Body of pancreas (tissue), 4 donors: ENCODE data around the gene LARP1. TPM values are rescaled to one million over a fixed set of nuclear protein-coding genes. Genes with fewer than 3 reads are reported as not detected.

Source experiments
- ATAC-seq: fragments of 150-250 bp; one replicate; pipeline ENCODE4 v1.9.1; 2016
- DNase-seq, 4 donors: peaks; one replicate each; pipeline ENCODE4 v3.0.0-alpha.2; 2019
- H3K27ac ChIP-seq, 4 donors: fragments of 200-600 bp; sonication (generic); 1 replicate in 3 of 4; 2 replicates in 1 of 4; pipeline versions ENCODE4 v1.5.1 to v1.6.1; 2016 to 2019; ENCODE audit warnings: mild to moderate bottlenecking in 1 of 4, mixed read lengths in 1 of 4, moderate library complexity in 1 of 4
- H3K27me3 ChIP-seq, 2 donors: fragments of 200-600 bp; sonication (generic); one replicate each; pipeline ENCODE4 v1.6.0; 2016; ENCODE audit warnings: mild to moderate bottlenecking in 1 of 2
- H3K36me3 ChIP-seq, 2 donors: fragments of 200-600 bp; sonication (generic); replicated peaks in 1 of 2; 2 replicates each; pipeline ENCODE4 v1.5.1; 2016; ENCODE audit warnings: low read depth in 2 of 2; ENCODE audit not compliant: insufficient read depth in 1 of 2
- H3K4me1 ChIP-seq: fragments of 200-600 bp; sonication (generic); one replicate; pipeline ENCODE4 v1.6.0; 2016
- H3K4me3 ChIP-seq, 2 donors: fragments of 200-600 bp; sonication (generic); 1 replicate in 1 of 2; 2 replicates in 1 of 2; pipeline ENCODE4 v1.5.1; 2016 to 2019
- H3K9me3 ChIP-seq, 3 donors: fragments of 200-600 bp; sonication (generic); 1 replicate in 2 of 3; 2 replicates in 1 of 3; pipeline ENCODE4 v1.5.1; 2016
- POLR2A ChIP-seq, 3 donors: fragments of 450-650 bp; IDR thresholded peaks; one replicate each; pipeline ENCODE4 v1.6.1; 2016; ENCODE audit warnings: antibody characterized with exemption in 3 of 3, mild to moderate bottlenecking in 2 of 3
- WGBS, 2 donors: methylation state at CpG; one replicate each; pipeline ENCODE4 v1.1.5; 2017; 5-methylcytosine and 5-hydroxymethylcytosine counted together
- intact Hi-C: fragments of 100-400 bp; cut with DNase I; formaldehyde crosslinking; loops from one replicate; pipeline ENCODE4 v1.15.1; 2023
- total RNA-seq, 2 donors: library from RNA; depleted of rRNA; stranded (reverse); fragments of >200 nt; gene quantifications; one replicate each; pipeline ENCODE4 v1.1.0, GENCODE V29; 2016
- TF ChIP-seq, protein P1 (sequence below), 7 experiments: fragments of 450-650 bp in 4 of 7; fragments of 200-600 bp in 3 of 7; sonication (generic) in 3 of 7; IDR thresholded peaks; one replicate each; pipeline ENCODE4 v1.5.1; 2016 to 2019; ENCODE audit warnings: antibody characterized with exemption in 7 of 7

LARP1 gene
- total RNA-seq, 2 donors from 2014 or later: 96.2 to 151 TPM

DNA sequence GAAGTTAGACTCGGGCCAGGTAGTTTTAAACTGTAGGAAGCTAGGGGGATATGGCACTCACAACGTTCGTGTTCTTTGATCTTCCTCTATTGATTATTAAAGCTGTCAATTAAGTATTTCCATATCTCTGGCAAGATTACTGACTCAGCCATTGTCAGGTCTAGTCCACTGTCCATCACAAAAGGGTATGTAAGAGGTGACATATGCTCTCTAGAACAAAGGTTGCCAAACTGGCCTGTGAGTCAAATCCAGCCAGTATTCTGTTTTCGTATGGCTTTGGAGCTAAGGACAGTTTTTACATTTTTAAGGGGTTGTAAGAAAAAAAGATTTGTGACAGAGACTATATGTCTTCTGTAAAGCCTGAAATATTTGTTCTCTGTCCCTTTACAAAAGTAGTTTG lies 51.0 kb downstream of the LARP1 start:
- H3K4me1 ChIP-seq: no peaks in the 10 kb centered on the region
- H3K36me3 ChIP-seq: peaks cover 35 to 64% of the 10 kb centered on the region in 2 donors
- WGBS, 2 donors: 50 to 53% methylated on average over 4 of the region's 4 CpGs
- H3K27ac ChIP-seq: no peak overlapping the region
- no peak overlapping the region for H3K4me3 ChIP-seq
- no peaks in the 10 kb centered on the region for H3K27me3 ChIP-seq
- ATAC-seq (no peak), DNase-seq (no peak)
- intact Hi-C loops: no loop called here
- H3K9me3 ChIP-seq: no peaks in the 10 kb centered on the region
- TF ChIP-seq POLR2A (IDR thresholded peaks at IDR 0.05): no peak
- TF ChIP-seq, protein P1, sequence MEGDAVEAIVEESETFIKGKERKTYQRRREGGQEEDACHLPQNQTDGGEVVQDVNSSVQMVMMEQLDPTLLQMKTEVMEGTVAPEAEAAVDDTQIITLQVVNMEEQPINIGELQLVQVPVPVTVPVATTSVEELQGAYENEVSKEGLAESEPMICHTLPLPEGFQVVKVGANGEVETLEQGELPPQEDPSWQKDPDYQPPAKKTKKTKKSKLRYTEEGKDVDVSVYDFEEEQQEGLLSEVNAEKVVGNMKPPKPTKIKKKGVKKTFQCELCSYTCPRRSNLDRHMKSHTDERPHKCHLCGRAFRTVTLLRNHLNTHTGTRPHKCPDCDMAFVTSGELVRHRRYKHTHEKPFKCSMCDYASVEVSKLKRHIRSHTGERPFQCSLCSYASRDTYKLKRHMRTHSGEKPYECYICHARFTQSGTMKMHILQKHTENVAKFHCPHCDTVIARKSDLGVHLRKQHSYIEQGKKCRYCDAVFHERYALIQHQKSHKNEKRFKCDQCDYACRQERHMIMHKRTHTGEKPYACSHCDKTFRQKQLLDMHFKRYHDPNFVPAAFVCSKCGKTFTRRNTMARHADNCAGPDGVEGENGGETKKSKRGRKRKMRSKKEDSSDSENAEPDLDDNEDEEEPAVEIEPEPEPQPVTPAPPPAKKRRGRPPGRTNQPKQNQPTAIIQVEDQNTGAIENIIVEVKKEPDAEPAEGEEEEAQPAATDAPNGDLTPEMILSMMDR (IDR thresholded peaks at IDR 0.05): no peak

DNA sequence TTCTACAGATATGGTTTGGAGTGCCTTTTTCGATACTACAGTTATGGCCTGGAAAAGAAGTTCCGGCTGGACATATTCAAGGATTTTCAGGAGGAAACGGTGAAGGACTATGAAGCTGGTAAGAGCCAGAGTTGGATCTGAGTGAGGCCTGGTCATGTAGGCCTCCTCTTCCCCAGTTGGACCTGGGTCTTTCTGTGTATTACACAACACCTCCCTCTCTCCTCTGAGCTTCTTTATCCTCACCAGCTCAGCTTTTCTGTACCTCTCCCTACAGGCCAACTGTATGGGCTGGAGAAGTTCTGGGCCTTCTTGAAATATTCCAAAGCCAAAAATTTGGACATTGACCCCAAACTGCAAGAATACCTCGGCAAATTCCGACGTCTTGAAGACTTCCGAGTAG lies 56.1 kb downstream of the LARP1 start:
- Histone ChIP-seq H3K36me3 (peaks cover 17 to 64% of the 10 kb centered on the region in 2 donors), H3K27ac (no peak overlapping the region), H3K4me1 (no peaks in the 10 kb centered on the region), H3K4me3 (no peak overlapping the region), H3K27me3 (no peaks in the 10 kb centered on the region), H3K9me3 (no peaks in the 10 kb centered on the region)
- intact Hi-C loops: loop anchor here (5.0 kb wide), 1 partner anchor 159 kb away; no protein-coding TSS in a partner anchor
- DNase-seq: no peak
- ATAC-seq: no peak
- TF ChIP-seq, protein P1 (IDR thresholded peaks at IDR 0.05): no peak
- TF ChIP-seq POLR2A (IDR thresholded peaks at IDR 0.05): no peak
- WGBS, 2 donors: 62 to 68% methylated on average over 7 of the region's 7 CpGs

DNA sequence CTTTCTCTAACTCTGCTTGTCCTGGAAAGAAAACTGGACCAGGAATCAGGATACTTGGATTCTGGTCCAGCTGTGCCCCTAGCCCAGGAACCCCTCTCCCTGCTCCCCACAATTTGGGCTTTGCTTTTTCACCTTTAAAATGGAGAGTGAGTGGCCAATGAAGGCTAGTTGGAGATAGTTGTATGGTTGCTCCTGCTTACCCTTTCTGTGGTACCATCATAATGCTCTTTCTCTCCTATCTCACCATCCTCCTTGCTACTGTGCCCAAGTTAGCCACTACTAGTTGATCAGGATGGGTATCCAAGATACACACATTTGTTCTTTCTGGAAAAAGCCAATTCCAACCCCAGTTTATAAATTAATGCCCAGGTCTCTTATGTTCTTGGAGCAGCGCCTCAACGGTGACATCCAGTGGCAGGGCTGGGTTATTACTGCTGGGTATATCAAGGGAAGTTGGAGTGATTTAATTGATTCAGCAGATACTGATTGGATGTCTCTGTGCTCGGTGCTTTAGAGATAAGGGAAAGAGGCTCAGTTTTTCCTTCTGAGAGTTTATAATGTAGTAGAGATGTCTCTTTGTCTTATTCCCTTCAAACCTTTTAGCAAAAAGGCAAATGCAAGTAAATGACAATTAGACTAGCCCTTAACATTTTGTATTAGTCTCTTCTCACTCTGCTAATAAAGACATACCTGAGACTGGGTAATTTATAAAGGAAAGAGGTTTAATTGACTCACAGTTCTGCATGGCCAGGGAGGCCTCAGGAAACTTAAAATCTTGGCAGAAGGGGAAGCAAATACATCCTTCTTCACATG lies 56.7 kb downstream of the LARP1 start:
- Histone ChIP-seq H3K27ac (no peak overlapping the region), H3K4me1 (no peaks in the 10 kb centered on the region), H3K9me3 (no peaks in the 10 kb centered on the region), H3K4me3 (no peak overlapping the region), H3K36me3 (peaks cover 17 to 62% of the 10 kb centered on the region in 2 donors), H3K27me3 (no peaks in the 10 kb centered on the region)
- WGBS, 2 donors: 19 to 29% methylated on average over 3 of the region's 3 CpGs
- DNase-seq (peak; percentile 57 to 67 (median 63)), ATAC-seq (peak; percentile 90)
- TF ChIP-seq, protein P1 (IDR thresholded peaks at IDR 0.05): peak; percentile 73 to 93 (median 85)
- no peak for TF ChIP-seq POLR2A (IDR thresholded peaks at IDR 0.05)
- intact Hi-C loops: loop anchor here (5.0 kb wide), 1 partner anchor 160 kb away; no protein-coding TSS in a partner anchor

DNA sequence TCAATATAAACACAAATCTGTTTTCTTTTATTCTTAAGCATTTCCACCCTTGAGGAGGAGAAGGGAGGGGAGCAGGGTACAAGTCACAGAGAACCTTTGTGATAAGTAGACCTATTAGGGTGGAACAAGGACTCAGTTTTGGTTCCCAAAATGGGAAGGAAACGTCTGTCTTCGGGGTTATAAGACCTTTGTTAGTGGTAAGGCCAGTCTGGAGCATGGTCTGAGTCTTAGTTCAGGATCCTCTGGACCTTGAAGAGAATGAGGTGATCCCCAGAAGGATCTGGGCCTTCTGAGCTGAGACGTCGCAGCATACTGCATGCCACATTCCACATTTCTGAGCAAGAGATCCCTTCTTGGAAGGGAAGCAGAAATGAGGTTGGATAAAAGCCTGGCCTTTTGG lies 58.0 kb downstream of the LARP1 start:
- intact Hi-C loops: loop anchor here (5.0 kb wide), 1 partner anchor 161 kb away; no protein-coding TSS in a partner anchor
- H3K9me3 ChIP-seq: no peaks in the 10 kb centered on the region
- no peaks in the 10 kb centered on the region for H3K4me1 ChIP-seq
- H3K36me3 ChIP-seq: peaks cover 11 to 57% of the 10 kb centered on the region in 2 donors
- no peak for TF ChIP-seq POLR2A (IDR thresholded peaks at IDR 0.05)
- TF ChIP-seq, protein P1 (IDR thresholded peaks at IDR 0.05): no peak
- DNase-seq (no peak), ATAC-seq (no peak)
- no peak overlapping the region for H3K4me3 ChIP-seq
- H3K27ac ChIP-seq: no peak overlapping the region
- H3K27me3 ChIP-seq: no peaks in the 10 kb centered on the region
- 63 to 69% methylated on average over 4 of the region's 4 CpGs for WGBS, 2 donors
